ENCODE data around the gene ANKRD11.
A peak's percentile ranks its signal among the peaks of the same experiment; 100 is the strongest.

The ANKRD11 gene

DNA sequence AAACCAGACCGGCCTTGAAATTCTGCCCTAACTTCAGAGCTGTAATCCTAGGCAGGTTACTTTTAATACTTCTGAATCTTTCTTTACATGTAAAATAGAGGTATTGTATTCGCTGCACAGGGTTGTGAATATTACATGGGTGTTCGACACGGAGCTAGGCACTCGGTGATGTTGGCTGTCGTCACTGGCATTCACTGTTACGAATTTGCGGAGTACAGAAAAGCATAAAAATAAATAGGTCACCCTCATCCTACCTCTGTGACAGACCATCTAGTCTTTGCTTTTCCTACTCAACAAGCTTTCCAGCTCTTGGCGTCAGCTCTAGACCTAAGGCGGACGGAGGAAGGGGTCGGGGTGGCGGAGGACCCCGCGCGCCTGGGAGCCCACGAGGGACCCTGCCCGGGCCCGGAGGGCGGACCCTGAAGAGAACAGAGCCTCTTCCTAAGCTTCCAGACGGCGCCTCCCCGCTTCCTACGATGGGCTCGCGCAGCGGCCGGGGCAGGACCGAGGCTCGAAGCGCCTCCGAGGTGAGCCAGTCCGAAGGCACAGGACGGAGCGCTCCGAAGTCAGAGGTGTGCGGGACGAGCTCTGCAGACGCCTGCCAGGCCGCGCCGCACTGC is 17.0 kb upstream of the ANKRD11 start:
- DNase-seq (ENCODE audit: low read depth), result no peak
- TF ChIP-seq, protein P1, sequence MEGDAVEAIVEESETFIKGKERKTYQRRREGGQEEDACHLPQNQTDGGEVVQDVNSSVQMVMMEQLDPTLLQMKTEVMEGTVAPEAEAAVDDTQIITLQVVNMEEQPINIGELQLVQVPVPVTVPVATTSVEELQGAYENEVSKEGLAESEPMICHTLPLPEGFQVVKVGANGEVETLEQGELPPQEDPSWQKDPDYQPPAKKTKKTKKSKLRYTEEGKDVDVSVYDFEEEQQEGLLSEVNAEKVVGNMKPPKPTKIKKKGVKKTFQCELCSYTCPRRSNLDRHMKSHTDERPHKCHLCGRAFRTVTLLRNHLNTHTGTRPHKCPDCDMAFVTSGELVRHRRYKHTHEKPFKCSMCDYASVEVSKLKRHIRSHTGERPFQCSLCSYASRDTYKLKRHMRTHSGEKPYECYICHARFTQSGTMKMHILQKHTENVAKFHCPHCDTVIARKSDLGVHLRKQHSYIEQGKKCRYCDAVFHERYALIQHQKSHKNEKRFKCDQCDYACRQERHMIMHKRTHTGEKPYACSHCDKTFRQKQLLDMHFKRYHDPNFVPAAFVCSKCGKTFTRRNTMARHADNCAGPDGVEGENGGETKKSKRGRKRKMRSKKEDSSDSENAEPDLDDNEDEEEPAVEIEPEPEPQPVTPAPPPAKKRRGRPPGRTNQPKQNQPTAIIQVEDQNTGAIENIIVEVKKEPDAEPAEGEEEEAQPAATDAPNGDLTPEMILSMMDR (IDR thresholded peaks at IDR 0.05; ENCODE audit: low read length, missing control alignments), result no peak
- peak overlapping the region; percentile 84 for H3K4me3 ChIP-seq (replicated peaks; ENCODE audit: low read depth, low read length)

DNA sequence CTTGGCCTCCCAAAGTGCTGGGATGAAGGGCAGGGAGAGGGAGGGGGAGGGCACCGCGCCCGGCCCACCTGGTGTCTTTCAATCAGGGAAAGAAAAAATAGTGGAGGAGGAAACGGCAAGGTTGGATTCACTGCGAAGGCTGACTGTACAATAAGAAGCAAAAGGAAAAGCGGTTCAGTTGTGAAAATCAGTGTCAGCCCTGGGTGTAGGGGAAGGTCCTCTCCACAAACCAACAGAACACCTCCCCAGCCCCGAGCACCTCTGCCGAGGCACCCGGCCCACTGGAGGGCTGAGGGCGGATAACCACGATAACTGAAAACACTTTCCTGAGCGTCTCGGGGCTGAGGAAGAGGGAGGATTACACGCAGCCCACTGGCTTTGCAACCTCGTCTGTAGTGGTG is 16.4 kb upstream of the ANKRD11 start:
- no peak for DNase-seq (ENCODE audit: low read depth)
- peak overlapping the region; percentile 84 for H3K4me3 ChIP-seq (replicated peaks; ENCODE audit: low read depth, low read length)
- TF ChIP-seq, protein P1 (IDR thresholded peaks at IDR 0.05; ENCODE audit: low read length, missing control alignments), result no peak

DNA sequence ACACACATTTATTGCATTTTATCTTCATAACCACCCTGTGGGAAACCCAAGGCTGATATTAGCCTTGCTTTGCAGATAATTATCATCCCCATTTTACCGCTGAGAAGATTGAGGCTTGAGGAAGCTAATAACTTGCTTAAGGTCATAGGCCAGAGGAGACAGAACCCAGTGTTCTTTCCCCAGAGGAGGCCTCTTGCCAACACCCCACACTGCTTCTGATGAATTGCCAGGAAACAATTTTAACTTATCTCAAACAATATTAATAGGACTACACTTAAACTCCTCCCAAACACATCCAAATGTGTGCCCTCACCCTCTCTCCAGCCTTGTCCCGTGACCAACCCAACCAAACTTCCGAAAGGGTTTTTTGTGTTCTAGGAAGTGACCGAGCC is 15.7 kb upstream of the ANKRD11 start:
- no peak overlapping the region for H3K4me3 ChIP-seq (replicated peaks; ENCODE audit: low read depth, low read length)
- peak; percentile 37 for DNase-seq (ENCODE audit: low read depth)
- TF ChIP-seq, protein P1 (IDR thresholded peaks at IDR 0.05; ENCODE audit: low read length, missing control alignments), result no peak

DNA sequence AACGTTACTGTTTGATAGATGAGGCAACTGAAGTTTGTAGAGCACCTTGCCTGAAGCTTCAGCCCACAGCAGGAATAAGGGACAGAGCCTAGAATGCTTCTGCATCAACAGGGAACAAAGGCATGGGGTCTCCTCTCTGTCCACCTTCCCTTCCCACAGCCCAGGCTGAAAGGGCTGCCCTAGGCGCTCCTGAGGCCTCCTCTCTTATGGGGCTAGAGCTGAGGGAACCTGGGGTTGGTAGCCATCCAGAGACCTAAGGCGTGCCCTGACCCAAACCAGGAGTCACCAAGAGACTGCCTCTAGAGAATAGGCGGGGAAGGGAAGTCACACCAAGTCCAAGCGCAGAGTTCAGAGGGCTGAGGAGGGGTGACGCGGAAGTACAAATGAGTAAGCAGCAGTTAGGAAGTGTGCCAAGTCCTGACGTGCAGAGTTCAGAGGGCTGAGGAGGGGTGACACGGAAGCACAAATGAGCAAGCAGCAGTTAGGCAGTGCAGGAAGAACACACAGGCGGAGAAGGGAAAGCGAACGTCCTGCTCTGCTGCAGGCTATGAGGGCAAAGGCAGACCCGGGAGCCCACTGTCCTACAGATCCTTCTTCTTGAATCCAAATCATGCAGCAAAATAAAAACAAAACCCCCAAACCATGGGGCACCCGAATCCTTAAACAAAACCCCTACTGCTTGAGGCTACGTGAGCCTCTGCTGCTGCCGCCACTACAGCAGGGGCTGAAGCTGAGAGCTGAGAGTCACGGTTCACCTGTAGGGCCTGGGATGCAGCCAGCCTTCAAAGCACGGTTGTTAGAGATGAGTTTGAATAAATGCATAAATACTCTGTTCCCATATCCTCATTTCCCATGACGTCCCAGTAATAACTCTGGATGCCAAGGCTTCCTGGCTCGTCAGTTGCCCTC is 15.1 kb upstream of the ANKRD11 start:
- TF ChIP-seq, protein P1 (IDR thresholded peaks at IDR 0.05; ENCODE audit: low read length, missing control alignments), result no peak
- peak; percentile 96 for DNase-seq (ENCODE audit: low read depth)
- no peak overlapping the region for H3K4me3 ChIP-seq (replicated peaks; ENCODE audit: low read depth, low read length)

DNA sequence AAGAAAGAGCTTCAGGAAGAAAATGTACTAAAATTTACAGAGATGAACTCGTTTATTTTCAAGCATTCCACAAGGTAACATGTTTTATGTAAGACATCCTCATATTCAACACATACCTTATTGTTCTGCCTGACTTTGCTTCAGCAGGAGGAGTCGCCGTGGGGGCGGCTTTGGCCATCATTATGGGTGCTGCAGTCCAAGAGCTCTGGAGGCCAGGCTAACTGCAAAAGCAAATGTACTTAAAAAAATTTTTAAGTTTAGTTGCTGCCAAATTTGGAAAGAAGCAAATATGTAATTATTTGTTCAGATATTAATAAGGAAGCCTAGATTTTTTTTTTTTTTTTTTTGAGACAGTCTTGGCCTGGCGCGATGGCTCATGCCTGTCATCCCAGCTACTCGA is 13.7 kb upstream of the ANKRD11 start:
- no peak for DNase-seq (ENCODE audit: low read depth)
- TF ChIP-seq, protein P1 (IDR thresholded peaks at IDR 0.05; ENCODE audit: low read length, missing control alignments), result no peak
- H3K4me3 ChIP-seq (replicated peaks; ENCODE audit: low read depth, low read length), result no peak overlapping the region

DNA sequence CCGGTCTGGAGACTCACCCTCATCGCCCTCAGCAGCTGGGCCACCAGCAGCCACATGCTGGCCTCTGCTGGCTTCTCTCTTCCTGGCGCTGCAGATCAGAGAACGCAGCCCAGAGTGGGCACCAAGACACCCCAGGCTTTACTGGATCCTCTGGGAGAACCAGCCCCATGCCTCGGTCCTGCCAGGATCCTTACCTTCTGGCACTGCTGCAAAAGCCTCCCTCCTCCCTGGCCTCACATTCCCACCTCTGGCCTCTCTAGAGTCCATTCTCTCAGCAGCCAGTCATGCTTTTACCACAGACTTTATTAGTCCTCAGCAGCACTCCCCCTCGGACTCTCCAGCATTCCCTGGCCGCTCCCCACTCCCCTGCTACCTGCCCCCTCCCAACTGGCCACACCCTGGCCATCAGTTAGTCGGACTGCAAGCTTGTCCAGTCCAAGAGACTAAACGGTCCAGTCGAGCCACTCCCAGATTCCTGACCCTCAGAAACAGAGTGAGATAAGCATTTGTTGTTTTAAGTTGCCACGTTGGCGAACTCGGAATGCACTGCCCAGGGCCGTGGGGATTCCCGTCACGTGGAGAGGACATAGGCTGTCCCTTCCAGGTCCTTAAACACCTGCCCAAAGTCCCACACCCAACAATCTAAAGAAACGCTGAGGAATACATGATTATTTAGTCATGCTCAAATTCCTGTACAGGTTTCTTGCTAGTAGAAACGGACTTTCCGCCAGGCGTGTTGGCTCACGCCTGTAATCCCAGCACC is 11.9 kb upstream of the ANKRD11 start:
- H3K4me3 ChIP-seq (replicated peaks; ENCODE audit: low read depth, low read length), result no peak overlapping the region
- DNase-seq (ENCODE audit: low read depth), result peak; percentile 37
- TF ChIP-seq, protein P1 (IDR thresholded peaks at IDR 0.05; ENCODE audit: low read length, missing control alignments), result no peak

All from fibroblast of pulmonary artery (primary cell).